Muscle of leg (tissue), 11 donors: ENCODE measurements around the gene LRCH1. TPM values are rescaled to one million over a fixed set of nuclear protein-coding genes. Genes with fewer than 3 reads are reported as not detected.
A peak's percentile ranks its signal among the peaks of the same experiment; 100 is the strongest.

Source experiments
- DNase-seq: peaks from one replicate; pipeline ENCODE4 v3.0.0; 2013
- H3K27ac ChIP-seq: one replicate; pipeline ENCODE4 v1.5.1; 2013; ENCODE audit warnings: mild to moderate bottlenecking, low read length, control low read depth
- H3K27me3 ChIP-seq: one replicate; pipeline ENCODE4 v1.6.1; 2013; ENCODE audit warnings: low read length; ENCODE audit not compliant: control insufficient read depth, insufficient read depth
- H3K36me3 ChIP-seq: one replicate; pipeline ENCODE4 v1.6.1; 2013; ENCODE audit warnings: low read length; ENCODE audit not compliant: control insufficient read depth, insufficient read depth
- H3K4me1 ChIP-seq: one replicate; pipeline ENCODE4 v1.6.1; 2013; ENCODE audit warnings: low read length; ENCODE audit not compliant: control insufficient read depth, insufficient read depth
- H3K4me3 ChIP-seq: one replicate; pipeline ENCODE4 v1.5.1; 2013; ENCODE audit warnings: low read length, control low read depth
- H3K9me3 ChIP-seq: replicated peaks from 2 replicates; pipeline ENCODE4 v1.6.1; 2013; ENCODE audit warnings: low read depth, low read length; ENCODE audit not compliant: control insufficient read depth
- WGBS: methylation state at CpG from one replicate; pipeline ENCODE4 v1.1.5; 2013; ENCODE audit warnings: missing lambda C conversion rate; ENCODE audit not compliant: insufficient coverage; 5-methylcytosine and 5-hydroxymethylcytosine counted together
- polyA plus RNA-seq, 8 donors: library from polyadenylated mRNA; unstranded; fragments of 120-200 nt; gene quantifications; one replicate each; pipeline versions ENCODE4 v1.2.1 to v1.2.3, GENCODE V29; 2013; ENCODE audit warnings: inconsistent platforms in 1 of 8, low replicate concordance in 1 of 8; ENCODE audit not compliant: insufficient read length in 8 of 8, insufficient read depth in 1 of 8
- total RNA-seq: library from RNA; stranded (reverse); fragments of 120-200 nt; gene quantifications from one replicate; pipeline ENCODE4 v1.2.4, GENCODE V29; 2013

The LRCH1 gene
- total and polyA plus RNA-seq, 9 donors = 13.6 to 22.9 (median 19.8) TPM

GRCh38 chr13:46667687-46668281 lies 114.8 kb downstream of the LRCH1 start:
- H3K9me3 ChIP-seq = no peaks in the 10 kb centered on the region
- no peak overlapping the region for H3K4me3 ChIP-seq
- peak; percentile 30 for DNase-seq
- H3K27ac ChIP-seq = peak overlapping the region; percentile 4
- peaks cover 28% of the 10 kb centered on the region for H3K4me1 ChIP-seq
- peaks cover 12% of the 10 kb centered on the region for H3K36me3 ChIP-seq
- no CpG with 5 or more reads among the region's 4 CpGs for WGBS
- no peaks in the 10 kb centered on the region for H3K27me3 ChIP-seq

- peaks cover 30% of the 10 kb centered on the region for H3K4me1 ChIP-seq
- DNase-seq = peak; percentile 82
- H3K27ac ChIP-seq = peak overlapping the region; percentile 4
- H3K9me3 ChIP-seq = no peaks in the 10 kb centered on the region
- H3K36me3 ChIP-seq = peaks cover 12% of the 10 kb centered on the region
- no peaks in the 10 kb centered on the region for H3K27me3 ChIP-seq
- H3K4me3 ChIP-seq = no peak overlapping the region
- no CpG with 5 or more reads among the region's 3 CpGs for WGBS
Measured at GRCh38 chr13:46668302-46668720, 115.3 kb downstream of the LRCH1 start.

DNA sequence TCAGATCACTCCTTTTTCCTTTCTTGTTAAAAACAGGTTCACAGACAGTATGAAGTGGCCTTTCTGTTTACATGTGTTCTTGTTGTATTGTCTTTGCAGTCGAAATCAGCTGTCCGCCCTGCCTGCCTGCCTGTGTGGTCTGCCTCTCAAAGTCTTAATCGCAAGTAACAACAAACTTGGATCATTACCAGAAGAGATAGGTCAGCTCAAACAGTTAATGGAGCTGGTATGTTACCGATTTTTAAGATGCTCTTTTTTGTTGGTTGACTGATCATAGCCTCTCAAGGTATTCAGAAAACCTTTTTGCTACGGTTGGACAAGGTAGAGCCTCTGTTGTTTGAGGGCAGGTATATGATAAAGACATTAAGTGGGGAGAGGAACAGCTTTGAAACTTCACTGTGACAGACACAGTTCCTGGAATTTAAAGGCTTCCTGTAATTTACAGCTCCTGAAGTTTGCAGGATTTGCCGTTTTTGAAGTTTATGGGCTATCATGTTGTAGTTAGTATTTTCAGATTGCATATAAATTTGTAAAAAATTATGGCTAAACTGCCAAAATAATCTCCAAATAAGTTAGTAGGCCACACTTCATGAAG lies 116.1 kb downstream of the LRCH1 start:
- H3K27me3 ChIP-seq = no peaks in the 10 kb centered on the region
- H3K27ac ChIP-seq = peak overlapping the region; percentile 43
- no CpG with 5 or more reads among the region's 6 CpGs for WGBS
- DNase-seq = no peak
- H3K9me3 ChIP-seq = no peaks in the 10 kb centered on the region
- no peak overlapping the region for H3K4me3 ChIP-seq
- peaks cover 12% of the 10 kb centered on the region for H3K36me3 ChIP-seq
- peaks cover 30% of the 10 kb centered on the region for H3K4me1 ChIP-seq

DNA sequence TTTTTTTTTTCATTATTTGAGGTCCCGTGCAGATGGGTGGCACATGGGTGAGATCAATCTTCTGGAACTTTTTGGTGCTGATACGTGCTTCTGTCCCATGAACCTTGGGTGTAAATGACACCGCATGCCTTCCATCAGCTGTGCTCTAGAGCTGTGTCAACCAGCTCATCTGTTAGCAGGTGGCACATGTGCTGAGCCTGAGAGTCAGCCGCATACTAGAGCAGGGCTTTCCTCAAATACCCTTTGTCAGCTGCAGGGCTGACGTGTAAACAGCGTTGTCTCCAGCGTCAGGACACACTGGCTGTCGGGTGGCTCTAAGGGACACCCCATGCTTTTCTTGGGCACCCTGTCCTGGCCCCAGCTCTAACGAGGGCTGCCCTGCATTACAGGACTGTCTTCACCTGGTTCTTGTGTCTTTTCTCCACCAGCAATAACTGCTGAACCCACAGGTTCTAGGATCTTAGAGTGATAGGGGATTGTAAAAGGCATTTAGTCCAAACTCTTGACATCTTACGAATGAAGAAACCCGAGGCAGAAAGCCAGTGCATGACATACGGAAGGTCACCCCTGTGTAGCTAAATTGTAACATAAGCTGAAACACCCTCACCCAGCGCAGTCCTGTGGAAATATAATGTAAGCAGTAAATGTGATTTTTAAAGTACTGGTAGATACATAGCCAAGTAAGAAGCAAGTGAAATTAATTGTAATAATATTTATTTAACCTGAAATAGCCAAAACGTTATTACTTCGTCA lies 119.5 kb downstream of the LRCH1 start:
- H3K4me3 ChIP-seq = no peak overlapping the region
- H3K9me3 ChIP-seq = no peaks in the 10 kb centered on the region
- 75% methylated on average over 9 of the region's 15 CpGs for WGBS
- no peaks in the 10 kb centered on the region for H3K27me3 ChIP-seq
- H3K4me1 ChIP-seq = peaks cover 19% of the 10 kb centered on the region
- peak; percentile 74 for DNase-seq
- peak overlapping the region; percentile 81 for H3K27ac ChIP-seq
- peaks cover 10% of the 10 kb centered on the region for H3K36me3 ChIP-seq

DNA sequence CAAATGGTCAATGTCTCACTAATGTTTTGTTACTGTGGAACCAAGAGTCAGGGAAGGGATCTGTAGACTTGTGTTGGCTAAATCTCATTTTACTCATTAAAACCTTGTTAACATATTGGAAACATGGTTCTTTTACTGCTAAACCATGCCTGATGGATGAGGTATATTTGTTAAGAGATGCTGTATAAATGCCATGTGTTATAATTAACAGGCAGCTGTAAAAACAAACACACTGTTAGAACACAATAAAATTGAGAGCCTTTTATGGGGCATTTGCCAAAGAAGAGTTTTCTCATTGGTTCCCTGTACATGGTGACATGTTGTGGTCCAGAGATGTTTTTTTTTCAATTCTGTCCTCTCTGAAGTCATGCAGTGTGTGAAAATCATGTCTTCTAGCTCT lies 122.0 kb downstream of the LRCH1 start:
- H3K4me3 ChIP-seq = no peak overlapping the region
- no peaks in the 10 kb centered on the region for H3K9me3 ChIP-seq
- no peaks in the 10 kb centered on the region for H3K27me3 ChIP-seq
- DNase-seq = peak; percentile 19
- peaks cover 10% of the 10 kb centered on the region for H3K36me3 ChIP-seq
- peaks cover 27% of the 10 kb centered on the region for H3K4me1 ChIP-seq
- no peak overlapping the region for H3K27ac ChIP-seq

GRCh38 chr13:46676378-46676725 lies 123.4 kb downstream of the LRCH1 start:
- DNase-seq = no peak
- Histone ChIP-seq H3K9me3 (no peaks in the 10 kb centered on the region), H3K27ac (no peak overlapping the region), H3K4me1 (peaks cover 28% of the 10 kb centered on the region), H3K4me3 (no peak overlapping the region), H3K36me3 (peaks cover 3% of the 10 kb centered on the region), H3K27me3 (no peaks in the 10 kb centered on the region)
- WGBS = no CpG with 5 or more reads among the region's 3 CpGs

- DNase-seq = peak; percentile 89
- Histone ChIP-seq H3K27ac (peak overlapping the region; percentile 80), H3K27me3 (no peaks in the 10 kb centered on the region), H3K9me3 (no peaks in the 10 kb centered on the region), H3K4me3 (peak overlapping the region; percentile 5), H3K4me1 (peaks cover 19% of the 10 kb centered on the region), H3K36me3 (peaks cover 4% of the 10 kb centered on the region)
- 14% methylated on average over 7 of the region's 12 CpGs for WGBS
Measured at GRCh38 chr13:46679369-46680120, 126.6 kb downstream of the LRCH1 start.

GRCh38 chr13:46682015-46682414 lies 129.0 kb downstream of the LRCH1 start:
- Histone ChIP-seq H3K4me3 (no peak overlapping the region), H3K9me3 (no peaks in the 10 kb centered on the region), H3K4me1 (peaks cover 26% of the 10 kb centered on the region), H3K36me3 (peaks cover 9% of the 10 kb centered on the region), H3K27me3 (no peaks in the 10 kb centered on the region), H3K27ac (no peak overlapping the region)
- 80% methylated on average over 1 of the region's 3 CpGs for WGBS
- DNase-seq = no peak

DNA sequence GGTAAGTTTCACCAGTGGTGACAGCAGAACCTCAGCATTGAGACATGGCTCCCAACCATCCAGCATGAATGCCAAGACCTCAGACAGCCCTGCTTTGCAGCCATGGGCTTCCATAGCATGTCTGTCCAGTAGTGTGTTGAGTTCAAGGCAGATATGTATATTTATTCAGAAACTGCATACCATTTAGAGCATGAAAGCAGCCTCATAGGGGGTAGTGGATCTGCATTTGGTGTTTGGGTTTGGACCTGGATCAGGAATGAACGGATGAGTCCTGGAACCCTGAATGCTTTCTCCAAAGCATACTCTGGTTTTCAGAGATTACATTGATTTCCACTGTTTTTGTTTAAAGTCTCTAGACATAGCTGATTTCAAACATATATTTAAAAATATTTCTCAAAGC lies 129.7 kb downstream of the LRCH1 start:
- no peak overlapping the region for H3K27ac ChIP-seq
- H3K27me3 ChIP-seq = no peaks in the 10 kb centered on the region
- no peaks in the 10 kb centered on the region for H3K9me3 ChIP-seq
- no peak for DNase-seq
- no CpG with 5 or more reads among the region's 1 CpG for WGBS
- H3K36me3 ChIP-seq = peaks cover 9% of the 10 kb centered on the region
- no peak overlapping the region for H3K4me3 ChIP-seq
- H3K4me1 ChIP-seq = peaks cover 26% of the 10 kb centered on the region

DNA sequence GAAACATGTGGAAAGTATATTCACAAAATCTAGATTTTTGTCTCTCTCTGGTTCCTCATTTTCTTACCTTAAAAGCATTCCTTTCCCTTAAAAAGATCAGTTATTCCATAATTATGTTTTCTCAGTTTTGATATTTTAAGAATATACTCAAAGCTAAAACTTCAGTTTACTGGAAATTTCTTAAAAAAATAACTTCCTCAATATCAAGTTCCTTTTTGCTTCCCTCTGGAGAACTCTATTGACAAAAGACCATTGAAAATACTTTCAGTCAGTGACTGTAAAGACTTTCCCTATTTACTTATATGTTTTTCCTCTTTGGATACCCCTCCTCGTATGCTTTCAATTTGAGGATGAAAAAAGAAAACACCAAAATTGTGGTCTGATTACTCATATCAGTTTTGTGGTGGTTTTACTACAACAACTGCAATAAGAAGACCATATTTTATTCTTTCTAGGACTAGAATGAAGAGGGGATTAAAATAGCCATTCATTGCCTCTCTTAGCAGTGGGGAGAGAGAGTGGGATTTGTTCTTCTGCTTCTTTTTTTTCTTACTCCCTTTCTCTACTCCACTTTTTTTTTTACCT lies 130.8 kb downstream of the LRCH1 start:
- peaks cover 26% of the 10 kb centered on the region for H3K4me1 ChIP-seq
- H3K27me3 ChIP-seq = no peaks in the 10 kb centered on the region
- H3K4me3 ChIP-seq = no peak overlapping the region
- no peak for DNase-seq
- H3K27ac ChIP-seq = no peak overlapping the region
- WGBS = no CpG with 5 or more reads among the region's 1 CpG
- H3K9me3 ChIP-seq = no peaks in the 10 kb centered on the region
- peaks cover 9% of the 10 kb centered on the region for H3K36me3 ChIP-seq
